NOMO-1 treated with dmso at 0.1 percent for 144 hours (cell line): ENCODE data around the gene MYBPC1.
"Not testable (repeated sequence)": the region's sequence is repeated elsewhere in the genome, so short reads cannot be mapped to it uniquely, and the experiment has no call there.

Source experiments
- DNase-seq: peaks from one replicate; lab custom pipeline; 2025; ENCODE audit not compliant: unreplicated experiment; lab: John Stamatoyannopoulos, UW

MYBPC1 gene

GRCh38 chr12:101729842-101730241, 135.1 kb downstream of the MYBPC1 start:
- DNase-seq = no peak

- DNase-seq = no peak
Observed at GRCh38 chr12:101732318-101732717, 137.5 kb downstream of the MYBPC1 start.

- DNase-seq = no peak
Observed at GRCh38 chr12:101733166-101733565, 138.4 kb downstream of the MYBPC1 start.

- DNase-seq = not testable (repeated sequence)
Observed at GRCh38 chr12:101734482-101734881, 139.7 kb downstream of the MYBPC1 start.
